ENCODE measurements around the gene PHRF1.

Gene PHRF1

GRCh38 chr11:595400-595799 is 19.1 kb downstream of the PHRF1 start:
- H3K4me3 ChIP-seq (ENCODE audit: low read depth, low read length): no peak overlapping the region
- no peak for DNase-seq (ENCODE audit: low read depth)
- no peak for TF ChIP-seq CTCF (IDR thresholded peaks at IDR 0.05; ENCODE audit: control insufficient read depth, extremely low read depth, insufficient read depth)

- no peak for DNase-seq (ENCODE audit: low read depth)
- H3K4me3 ChIP-seq (ENCODE audit: low read depth, low read length): no peak overlapping the region
- no peak for TF ChIP-seq CTCF (IDR thresholded peaks at IDR 0.05; ENCODE audit: control insufficient read depth, extremely low read depth, insufficient read depth)
Measured at GRCh38 chr11:596374-596773, 20.1 kb downstream of the PHRF1 start.

- no peak for DNase-seq (ENCODE audit: low read depth)
- TF ChIP-seq CTCF (IDR thresholded peaks at IDR 0.05; ENCODE audit: control insufficient read depth, extremely low read depth, insufficient read depth): no peak
- no peak overlapping the region for H3K4me3 ChIP-seq (ENCODE audit: low read depth, low read length)
Measured at GRCh38 chr11:597166-597725, 21.0 kb downstream of the PHRF1 start.

- no peak for TF ChIP-seq CTCF (IDR thresholded peaks at IDR 0.05; ENCODE audit: control insufficient read depth, extremely low read depth, insufficient read depth)
- H3K4me3 ChIP-seq (ENCODE audit: low read depth, low read length): no peak overlapping the region
- no peak for DNase-seq (ENCODE audit: low read depth)
Measured at GRCh38 chr11:598005-598680, 21.9 kb downstream of the PHRF1 start.

GRCh38 chr11:601573-602245 is 25.4 kb downstream of the PHRF1 start:
- H3K4me3 ChIP-seq (ENCODE audit: low read depth, low read length): no peak overlapping the region
- DNase-seq (ENCODE audit: low read depth): no peak
- TF ChIP-seq CTCF (IDR thresholded peaks at IDR 0.05; ENCODE audit: control insufficient read depth, extremely low read depth, insufficient read depth): no peak

GRCh38 chr11:603154-603553 is 26.9 kb downstream of the PHRF1 start:
- no peak overlapping the region for H3K4me3 ChIP-seq (ENCODE audit: low read depth, low read length)
- no peak for DNase-seq (ENCODE audit: low read depth)
- no peak for TF ChIP-seq CTCF (IDR thresholded peaks at IDR 0.05; ENCODE audit: control insufficient read depth, extremely low read depth, insufficient read depth)
